Aorta (tissue), 5 donors: ENCODE measurements around the gene MGAT2. TPM values are rescaled to one million over a fixed set of nuclear protein-coding genes. Genes with fewer than 3 reads are reported as not detected.
A peak's percentile ranks its signal among the peaks of the same experiment; 100 is the strongest.

Experiments
- ATAC-seq: fragments of 200-7000 bp; cut with Tn5 transposase; one replicate; pipeline ENCODE4 v1.9.1; 2022; ENCODE audit warnings: moderate library complexity; ENCODE audit not compliant: low FRiP score
- DNase-seq, 2 donors: peaks; one replicate each; pipeline ENCODE4 v3.0.0-alpha.2; 2020
- H3K27ac ChIP-seq, 2 donors: one replicate each; pipeline ENCODE4 v1.5.1; 2013; ENCODE audit warnings: low read length in 2 of 2, mild to moderate bottlenecking in 2 of 2, moderate library complexity in 2 of 2, control low read depth in 1 of 2, inconsistent platforms in 1 of 2, low read depth in 1 of 2
- H3K27me3 ChIP-seq, 2 donors: one replicate each; pipeline ENCODE4 v1.6.1; 2013; ENCODE audit warnings: control low read depth in 1 of 2, low read length in 1 of 2, mild to moderate bottlenecking in 1 of 2, moderate library complexity in 1 of 2; ENCODE audit not compliant: insufficient read depth in 2 of 2, control insufficient read depth in 1 of 2
- H3K36me3 ChIP-seq, 2 donors: one replicate each; pipeline ENCODE4 v1.6.1; 2013; ENCODE audit warnings: control low read depth in 1 of 2, low read length in 1 of 2, mild to moderate bottlenecking in 1 of 2; ENCODE audit not compliant: insufficient read depth in 2 of 2, control insufficient read depth in 1 of 2
- H3K4me1 ChIP-seq, 2 donors: one replicate each; pipeline ENCODE4 v1.6.1; 2013; ENCODE audit warnings: low read length in 2 of 2, control low read depth in 1 of 2, mild to moderate bottlenecking in 1 of 2, moderate library complexity in 1 of 2; ENCODE audit not compliant: insufficient read depth in 2 of 2, control insufficient read depth in 1 of 2
- H3K4me3 ChIP-seq, 2 donors: one replicate each; pipeline ENCODE4 v1.5.1; 2013; ENCODE audit warnings: low read length in 2 of 2, control low read depth in 1 of 2, mild to moderate bottlenecking in 1 of 2
- H3K9me3 ChIP-seq: one replicate; pipeline ENCODE4 v1.6.1; 2013; ENCODE audit warnings: mild to moderate bottlenecking, low read length; ENCODE audit not compliant: control insufficient read depth
- WGBS, 2 donors: extraction: QIAGEN DNeasy Blood & Tissue Kit; methylation state at CpG; one replicate each; pipeline ENCODE4 v1.1.7; 2013; 5-methylcytosine and 5-hydroxymethylcytosine counted together
- intact Hi-C, 2 donors: fragments of 100-400 bp; cut with DNase I; formaldehyde crosslinking; loops; one replicate each; pipeline versions ENCODE4 v1.14.2 to v1.15.0; 2022
- polyA plus RNA-seq, 2 donors: library from polyadenylated mRNA; stranded (reverse); fragments of 200-250 nt; gene quantifications; one replicate each; pipeline ENCODE4 v1.2.3, GENCODE V29; 2013
- total RNA-seq, 2 donors: library from RNA; stranded (reverse); fragmentation: NEBNext Ultra II Directional; extraction: Animal tissue kit (Norgen Biotek cat#: 25700); gene quantifications; one replicate each; pipeline ENCODE4 v1.2.1, GENCODE V29; 2021
- donor health status: healthy with polysubstance abuse.
- donor health status: Bipolar disorder and iron deficiency.
- donor health status: DM: no; HTN: no; CAD: no.
- donor health status: DM: no; HTN: no; CAD: no.
- donor health status: DM: yes; HTN: yes; CAD: no.

Gene MGAT2
- total and polyA plus RNA-seq, 4 donors, result 10.6 to 28.9 (median 21.9) TPM

GRCh38 chr14:49621114-49621881 lies 699 bp downstream of the MGAT2 start:
- Histone ChIP-seq H3K4me1 (peaks cover 0 to 4% of the 10 kb centered on the region in 2 donors), H3K27me3 (no peaks in the 10 kb centered on the region), H3K9me3 (no peaks in the 10 kb centered on the region), H3K4me3 (peak overlapping the region; percentile 38 to 90), H3K36me3 (peaks cover 0 to 2% of the 10 kb centered on the region in 2 donors), H3K27ac (peak overlapping the region; percentile 24 to 76)
- DNase-seq (peak; percentile 91 to 94), ATAC-seq (peak; percentile 82)
- whole genome bisulfite sequencing, 2 donors, result 2 to 3% methylated on average over 64 to 65 of the region's 65 CpGs
- intact Hi-C loops, result no loop called here

- no peaks in the 10 kb centered on the region for H3K9me3 ChIP-seq
- H3K4me1 ChIP-seq, result peaks cover 0 to 4% of the 10 kb centered on the region in 2 donors
- intact Hi-C loops, result no loop called here
- H3K27me3 ChIP-seq, result no peaks in the 10 kb centered on the region
- no peak overlapping the region for H3K27ac ChIP-seq
- ATAC-seq, result no peak
- peak overlapping the region; percentile 38 to 90 for H3K4me3 ChIP-seq
- no peak for DNase-seq
- 40 to 55% methylated on average over 3 of the region's 3 CpGs for WGBS, 2 donors
- H3K36me3 ChIP-seq, result peaks cover 0 to 2% of the 10 kb centered on the region in 2 donors
These were observed 1.5 kb downstream of the MGAT2 start for GRCh38 chr14:49622022-49622607.

GRCh38 chr14:49623387-49623786 lies 2.8 kb downstream of the MGAT2 start:
- WGBS, 2 donors, result 45 to 48% methylated on average over 3 of the region's 3 CpGs
- Histone ChIP-seq H3K4me3 (no peak overlapping the region), H3K9me3 (no peaks in the 10 kb centered on the region), H3K27ac (no peak overlapping the region), H3K4me1 (peaks cover 0 to 4% of the 10 kb centered on the region in 2 donors), H3K36me3 (no peaks in the 10 kb centered on the region), H3K27me3 (no peaks in the 10 kb centered on the region)
- DNase-seq, result no peak
- no peak for ATAC-seq
- intact Hi-C loops, result no loop called here

DNA sequence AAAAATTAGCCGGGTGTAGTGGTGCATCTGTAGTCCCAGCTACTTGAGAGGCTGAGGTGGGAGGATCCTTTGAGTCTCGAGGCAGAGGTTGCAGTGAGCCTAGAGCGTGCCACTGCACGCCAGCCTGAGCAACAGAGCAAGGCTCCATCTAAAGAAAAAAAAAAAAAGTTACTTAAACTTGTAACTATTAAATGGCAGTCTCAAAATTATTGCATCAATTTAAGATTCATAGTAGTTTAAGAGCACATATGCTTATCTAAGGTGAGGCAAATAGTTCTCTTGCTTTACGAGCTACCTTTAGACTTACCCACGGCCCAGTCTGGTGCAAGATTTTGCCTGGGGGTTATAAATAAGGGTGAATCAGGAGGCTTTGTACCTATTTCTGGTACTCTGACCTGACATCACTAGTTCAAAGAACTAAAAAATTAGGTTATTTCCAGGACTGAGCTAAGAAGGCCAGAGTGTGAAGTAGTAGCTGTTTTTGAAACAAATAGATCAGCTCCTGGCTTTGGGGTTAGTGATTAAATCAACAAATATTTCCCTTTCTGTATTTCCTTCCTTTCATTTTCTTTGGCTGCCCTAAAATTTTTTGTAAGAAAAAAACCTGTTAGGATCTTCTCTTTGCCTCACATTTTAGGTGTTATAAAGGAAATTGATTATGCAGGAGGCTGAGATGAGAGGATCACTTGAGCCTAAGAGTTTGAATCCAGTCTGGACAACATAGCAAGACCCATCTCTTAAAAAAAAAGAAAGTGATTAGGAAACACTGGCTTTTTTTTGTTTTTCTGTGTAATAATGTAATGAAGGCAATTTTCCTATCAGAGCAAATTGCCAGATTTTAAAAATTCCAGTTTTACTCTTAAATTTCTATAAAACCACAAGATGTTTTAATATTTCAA lies 3.6 kb downstream of the MGAT2 start:
- DNase-seq, result no peak
- no peak for ATAC-seq
- H3K4me1 ChIP-seq, result peaks cover 0 to 4% of the 10 kb centered on the region in 2 donors
- H3K27ac ChIP-seq, result no peak overlapping the region
- no peak overlapping the region for H3K4me3 ChIP-seq
- WGBS, 2 donors, result 79% methylated on average over 6 of the region's 6 CpGs
- no peaks in the 10 kb centered on the region for H3K36me3 ChIP-seq
- intact Hi-C loops, result no loop called here
- H3K27me3 ChIP-seq, result no peaks in the 10 kb centered on the region
- H3K9me3 ChIP-seq, result no peaks in the 10 kb centered on the region

DNA sequence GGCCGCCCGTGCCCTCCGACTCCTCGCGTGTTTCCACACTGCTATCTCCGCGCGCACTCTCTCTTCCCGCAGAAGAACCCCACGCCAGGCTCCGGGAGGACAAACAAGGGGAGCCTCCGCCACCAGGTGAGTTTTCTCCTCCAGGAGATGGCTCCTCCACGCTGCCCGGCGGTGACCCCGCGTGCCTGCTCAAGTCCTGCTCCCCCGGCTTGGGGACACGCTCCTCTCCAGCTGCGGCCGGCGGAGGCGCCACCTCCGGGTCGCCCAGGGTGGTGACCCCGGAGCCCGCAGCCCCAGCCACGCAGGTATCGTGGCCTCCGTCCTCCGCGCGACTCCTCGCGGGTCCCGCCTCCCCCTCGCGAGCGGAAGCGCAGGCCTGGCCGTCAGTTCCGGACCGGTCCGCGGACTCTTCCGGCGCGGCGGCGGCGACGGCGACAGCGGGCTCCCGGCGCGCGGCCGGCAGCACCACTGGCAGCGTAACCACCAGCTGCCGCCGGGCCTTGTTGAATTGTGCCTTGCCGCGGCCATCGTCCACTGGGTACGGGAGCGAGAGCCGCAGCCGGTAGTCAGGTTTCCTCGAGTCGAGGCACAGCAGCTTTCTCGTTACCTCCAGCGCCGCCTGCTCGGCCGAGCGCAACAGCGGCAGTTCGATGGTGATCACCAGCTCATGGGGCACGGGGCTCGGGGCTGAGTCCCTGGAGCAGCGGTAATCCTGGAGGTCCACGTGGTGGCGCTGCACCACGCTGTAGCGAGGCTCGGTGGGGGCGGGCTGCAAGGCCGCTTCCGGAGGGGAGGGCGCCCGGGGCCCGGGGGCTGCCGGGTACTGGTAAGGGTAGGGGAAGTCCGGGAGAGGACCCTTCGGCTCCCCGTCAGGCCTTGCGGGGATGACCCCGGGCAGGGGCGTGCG lies 13.3 kb downstream of the MGAT2 start:
- Histone ChIP-seq H3K36me3 (no peaks in the 10 kb centered on the region), H3K27ac (peak overlapping the region; percentile 8 to 66), H3K4me3 (peak overlapping the region; percentile 58 to 81), H3K4me1 (peaks cover 0 to 5% of the 10 kb centered on the region in 2 donors), H3K27me3 (no peaks in the 10 kb centered on the region), H3K9me3 (no peaks in the 10 kb centered on the region)
- intact Hi-C loops, result loop anchor here (2.0 to 10.0 kb wide), 3 partner anchors 58 to 221 kb away; partner anchors contain the start of genes NEMF (in 2 of the 2), KLHDC1 (in 1 of the 2) and KLHDC2 (in 1 of the 2)
- peak; percentile 98 for ATAC-seq
- peak; percentile 96 to 97 for DNase-seq
- WGBS, 2 donors, result 0% methylated on average over 94 to 101 of the region's 101 CpGs

DNA sequence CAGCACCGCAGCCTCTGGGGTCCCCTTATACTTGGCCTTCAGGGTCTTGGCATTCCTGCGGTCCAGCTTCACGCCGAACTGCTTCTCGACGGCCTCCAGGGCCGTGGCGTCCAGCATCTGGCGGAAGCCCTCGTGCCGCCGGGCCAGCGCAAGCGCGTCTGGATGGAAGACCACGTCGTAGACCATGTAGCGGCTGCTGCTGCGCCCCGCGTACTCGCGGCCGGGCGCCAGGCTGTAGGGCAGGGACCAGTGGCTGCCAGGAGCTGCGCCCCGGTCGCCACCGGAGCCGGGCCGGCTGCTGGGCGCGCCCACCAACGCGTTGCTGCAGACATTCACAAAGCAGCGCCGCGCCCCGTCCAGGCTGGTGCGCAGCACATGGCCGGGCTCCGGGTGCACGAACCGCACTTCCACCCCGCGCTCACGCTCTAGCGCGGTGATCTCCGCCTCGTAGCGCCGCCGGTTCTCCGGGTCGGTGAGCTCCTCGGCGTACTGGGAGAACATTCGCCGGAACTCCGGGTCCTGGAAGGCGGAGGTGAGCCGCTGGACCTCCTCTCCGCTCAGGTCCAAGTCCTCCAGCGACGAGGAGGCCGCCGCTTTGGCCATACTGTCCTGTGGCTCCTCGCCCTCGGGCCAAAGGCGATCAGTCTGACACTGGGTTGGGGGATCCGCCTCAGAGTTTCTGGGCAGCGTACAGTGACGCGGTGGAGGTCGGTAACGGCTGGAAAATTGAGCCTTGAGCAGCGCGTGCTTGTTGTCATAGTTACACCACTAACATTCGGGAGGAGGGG lies 14.1 kb downstream of the MGAT2 start, which contains the start of gene DNAAF2:
Gene DNAAF2, minus strand, starts transcription at position 698 of the 788 bp plus-strand sequence. Its CDS starts 95 bp downstream, at position 603.
- WGBS, 2 donors, result 0 to 1% methylated on average over 69 to 80 of the region's 80 CpGs
- H3K27me3 ChIP-seq, result no peaks in the 10 kb centered on the region
- H3K27ac ChIP-seq, result peak within 1 kb of the TSS; percentile 8 to 64
- ATAC-seq, result peak; percentile 78
- H3K4me1 ChIP-seq, result peaks cover 0 to 5% of the 10 kb centered on the region in 2 donors
- no peaks in the 10 kb centered on the region for H3K9me3 ChIP-seq
- H3K4me3 ChIP-seq, result peak within 1 kb of the TSS; percentile 58 to 81
- DNase-seq, result peak; percentile 71 to 87
- intact Hi-C loops, result loop anchor here (2.0 to 10.0 kb wide), 3 partner anchors 58 to 220 kb away; partner anchors contain the start of genes KLHDC1 (in 2 of the 2), NEMF (in 2 of the 2) and KLHDC2 (in 1 of the 2)
- no peaks in the 10 kb centered on the region for H3K36me3 ChIP-seq

DNA sequence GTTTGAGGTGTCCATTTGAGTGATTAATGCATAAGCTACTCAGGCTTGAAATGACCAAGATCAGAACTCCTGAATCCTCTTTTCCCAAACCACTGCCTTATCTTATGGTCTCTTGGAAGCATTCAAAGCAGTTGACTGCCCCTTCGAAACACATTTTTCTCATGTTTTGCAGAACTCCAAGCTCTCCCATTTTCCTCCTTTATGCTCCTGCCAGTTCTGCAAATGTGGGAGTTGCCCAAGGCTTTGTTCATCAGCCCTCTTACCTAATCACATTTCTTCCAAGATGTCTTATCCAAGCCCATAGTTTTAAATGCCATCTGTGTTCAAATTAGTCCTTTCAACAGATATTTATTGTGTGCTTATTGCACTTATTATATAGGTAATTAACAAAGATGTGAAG lies 16.3 kb downstream of the MGAT2 start:
- 71 to 82% methylated on average over 1 of the region's 1 CpG for WGBS, 2 donors
- H3K36me3 ChIP-seq, result no peaks in the 10 kb centered on the region
- H3K4me1 ChIP-seq, result peaks cover 0 to 5% of the 10 kb centered on the region in 2 donors
- no peaks in the 10 kb centered on the region for H3K9me3 ChIP-seq
- intact Hi-C loops, result loop anchor here (5.0 to 10.0 kb wide), 2 partner anchors 55 to 218 kb away; partner anchors contain the start of genes NEMF (in 2 of the 2) and KLHDC1 (in 1 of the 2)
- no peaks in the 10 kb centered on the region for H3K27me3 ChIP-seq
- ATAC-seq (no peak), DNase-seq (no peak)
- H3K27ac ChIP-seq, result no peak overlapping the region
- H3K4me3 ChIP-seq, result no peak overlapping the region
